Muscle of back (tissue), 11 donors: ENCODE data around the gene GPC1. TPM values are rescaled to one million over a fixed set of nuclear protein-coding genes. Genes with fewer than 3 reads are reported as not detected.
"Not testable (repeated sequence)": the region's sequence is repeated elsewhere in the genome, so short reads cannot be mapped to it uniquely, and the experiment has no call there.

Source experiments
- DNase-seq, 3 donors: peaks; one replicate each; pipeline versions ENCODE4 v3.0.0 to v3.0.0-alpha.2; 2013
- polyA plus RNA-seq, 10 donors: library from polyadenylated mRNA; unstranded; fragments of 120-200 nt; gene quantifications; one replicate each; pipeline ENCODE4 v1.2.1, GENCODE V29; 2013; ENCODE audit not compliant: insufficient read length in 10 of 10

The GPC1 gene
- polyA plus RNA-seq, 10 donors, result 62.2 to 112 (median 88.4) TPM

DNA sequence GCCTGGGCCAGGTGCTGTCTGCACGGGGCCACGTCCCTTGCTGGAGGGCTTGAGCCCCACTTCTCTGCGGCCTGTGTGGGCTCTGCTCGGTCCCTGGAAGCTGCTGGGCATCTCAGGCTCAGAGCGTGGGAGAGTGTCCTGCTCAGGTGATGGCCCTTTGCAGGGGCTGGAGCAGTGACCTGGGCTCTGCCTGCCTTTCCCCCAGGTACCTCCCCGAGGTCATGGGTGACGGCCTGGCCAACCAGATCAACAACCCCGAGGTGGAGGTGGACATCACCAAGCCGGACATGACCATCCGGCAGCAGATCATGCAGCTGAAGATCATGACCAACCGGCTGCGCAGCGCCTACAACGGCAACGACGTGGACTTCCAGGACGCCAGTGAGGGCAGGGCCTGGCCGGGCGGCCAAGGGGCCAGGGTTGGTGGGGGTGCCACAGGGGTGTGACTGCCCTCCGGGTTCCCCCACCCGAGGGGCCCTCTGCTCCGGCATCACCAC, 29.9 kb downstream of the GPC1 start:
- no peak for DNase-seq

DNA sequence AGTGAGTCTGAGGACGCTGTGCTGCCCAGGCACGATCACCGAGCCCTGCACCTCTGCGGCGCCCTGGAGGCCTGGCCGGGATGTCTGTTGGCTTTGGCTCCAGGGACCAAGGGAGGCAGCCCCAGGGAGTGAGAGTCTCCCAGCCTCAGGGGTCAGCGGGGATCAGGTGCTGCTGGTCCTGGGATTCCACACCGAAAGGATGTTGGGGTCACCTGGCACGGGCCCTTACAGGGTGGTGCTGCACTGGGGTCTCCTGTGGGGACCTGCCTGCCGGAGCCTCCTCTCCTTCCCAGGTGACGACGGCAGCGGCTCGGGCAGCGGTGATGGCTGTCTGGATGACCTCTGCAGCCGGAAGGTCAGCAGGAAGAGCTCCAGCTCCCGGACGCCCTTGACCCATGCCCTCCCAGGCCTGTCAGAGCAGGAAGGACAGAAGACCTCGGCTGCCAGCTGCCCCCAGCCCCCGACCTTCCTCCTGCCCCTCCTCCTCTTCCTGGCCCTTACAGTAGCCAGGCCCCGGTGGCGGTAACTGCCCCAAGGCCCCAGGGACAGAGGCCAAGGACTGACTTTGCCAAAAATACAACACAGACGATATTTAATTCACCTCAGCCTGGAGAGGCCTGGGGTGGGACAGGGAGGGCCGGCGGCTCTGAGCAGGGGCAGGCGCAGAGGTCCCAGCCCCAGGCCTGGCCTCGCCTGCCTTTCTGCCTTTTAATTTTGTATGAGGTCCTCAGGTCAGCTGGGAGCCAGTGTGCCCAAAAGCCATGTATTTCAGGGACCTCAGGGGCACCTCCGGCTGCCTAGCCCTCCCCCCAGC, 30.5 kb downstream of the GPC1 start:
- DNase-seq, result no peak

DNA sequence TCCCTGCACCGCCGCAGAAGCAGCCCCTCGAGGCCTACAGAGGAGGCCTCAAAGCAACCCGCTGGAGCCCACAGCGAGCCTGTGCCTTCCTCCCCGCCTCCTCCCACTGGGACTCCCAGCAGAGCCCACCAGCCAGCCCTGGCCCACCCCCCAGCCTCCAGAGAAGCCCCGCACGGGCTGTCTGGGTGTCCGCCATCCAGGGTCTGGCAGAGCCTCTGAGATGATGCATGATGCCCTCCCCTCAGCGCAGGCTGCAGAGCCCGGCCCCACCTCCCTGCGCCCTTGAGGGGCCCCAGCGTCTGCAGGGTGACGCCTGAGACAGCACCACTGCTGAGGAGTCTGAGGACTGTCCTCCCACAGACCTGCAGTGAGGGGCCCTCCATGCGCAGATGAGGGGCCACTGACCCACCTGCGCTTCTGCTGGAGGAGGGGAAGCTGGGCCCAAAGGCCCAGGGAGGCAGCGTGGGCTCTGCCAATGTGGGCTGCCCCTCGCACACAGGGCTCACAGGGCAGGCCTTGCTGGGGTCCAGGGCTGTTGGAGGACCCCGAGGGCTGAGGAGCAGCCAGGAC, 31.2 kb downstream of the GPC1 start:
- no peak for DNase-seq

DNA sequence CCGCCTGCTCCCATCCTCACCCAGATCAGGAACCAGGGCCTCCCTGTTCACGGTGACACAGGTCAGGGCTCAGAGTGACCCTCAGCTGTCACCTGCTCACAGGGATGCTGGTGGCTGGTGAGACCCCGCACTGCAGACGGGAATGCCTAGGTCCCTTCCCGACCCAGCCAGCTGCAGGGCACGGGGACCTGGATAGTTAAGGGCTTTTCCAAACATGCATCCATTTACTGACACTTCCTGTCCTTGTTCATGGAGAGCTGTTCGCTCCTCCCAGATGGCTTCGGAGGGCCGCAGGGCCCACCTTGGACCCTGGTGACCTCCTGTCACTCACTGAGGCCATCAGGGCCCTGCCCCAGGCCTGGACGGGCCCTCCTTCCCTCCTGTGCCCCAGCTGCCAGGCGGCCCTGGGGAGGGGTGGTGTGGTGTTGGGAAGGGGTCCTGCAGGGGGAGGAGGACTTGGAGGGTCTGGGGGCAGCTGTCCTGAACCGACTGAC, 31.7 kb downstream of the GPC1 start:
- DNase-seq, result no peak

DNA sequence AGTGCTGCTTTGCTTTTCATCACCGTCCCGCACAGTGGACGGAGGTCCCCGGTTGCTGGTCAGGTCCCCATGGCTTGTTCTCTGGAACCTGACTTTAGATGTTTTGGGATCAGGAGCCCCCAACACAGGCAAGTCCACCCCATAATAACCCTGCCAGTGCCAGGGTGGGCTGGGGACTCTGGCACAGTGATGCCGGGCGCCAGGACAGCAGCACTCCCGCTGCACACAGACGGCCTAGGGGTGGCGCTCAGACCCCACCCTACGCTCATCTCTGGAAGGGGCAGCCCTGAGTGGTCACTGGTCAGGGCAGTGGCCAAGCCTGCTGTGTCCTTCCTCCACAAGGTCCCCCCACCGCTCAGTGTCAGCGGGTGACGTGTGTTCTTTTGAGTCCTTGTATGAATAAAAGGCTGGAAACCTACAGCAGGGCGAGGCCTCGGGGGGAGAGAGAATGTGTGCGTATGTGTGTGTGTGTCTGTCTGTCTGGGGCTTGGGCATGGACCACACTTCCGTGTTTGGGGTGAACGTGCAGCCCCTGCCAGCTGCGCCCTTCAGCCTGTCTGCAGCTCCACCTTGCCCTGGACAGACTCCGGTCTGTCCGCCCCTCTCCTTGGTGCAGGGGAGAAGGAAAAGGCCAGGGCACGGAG, 32.3 kb downstream of the GPC1 start:
- DNase-seq, result no peak

DNA sequence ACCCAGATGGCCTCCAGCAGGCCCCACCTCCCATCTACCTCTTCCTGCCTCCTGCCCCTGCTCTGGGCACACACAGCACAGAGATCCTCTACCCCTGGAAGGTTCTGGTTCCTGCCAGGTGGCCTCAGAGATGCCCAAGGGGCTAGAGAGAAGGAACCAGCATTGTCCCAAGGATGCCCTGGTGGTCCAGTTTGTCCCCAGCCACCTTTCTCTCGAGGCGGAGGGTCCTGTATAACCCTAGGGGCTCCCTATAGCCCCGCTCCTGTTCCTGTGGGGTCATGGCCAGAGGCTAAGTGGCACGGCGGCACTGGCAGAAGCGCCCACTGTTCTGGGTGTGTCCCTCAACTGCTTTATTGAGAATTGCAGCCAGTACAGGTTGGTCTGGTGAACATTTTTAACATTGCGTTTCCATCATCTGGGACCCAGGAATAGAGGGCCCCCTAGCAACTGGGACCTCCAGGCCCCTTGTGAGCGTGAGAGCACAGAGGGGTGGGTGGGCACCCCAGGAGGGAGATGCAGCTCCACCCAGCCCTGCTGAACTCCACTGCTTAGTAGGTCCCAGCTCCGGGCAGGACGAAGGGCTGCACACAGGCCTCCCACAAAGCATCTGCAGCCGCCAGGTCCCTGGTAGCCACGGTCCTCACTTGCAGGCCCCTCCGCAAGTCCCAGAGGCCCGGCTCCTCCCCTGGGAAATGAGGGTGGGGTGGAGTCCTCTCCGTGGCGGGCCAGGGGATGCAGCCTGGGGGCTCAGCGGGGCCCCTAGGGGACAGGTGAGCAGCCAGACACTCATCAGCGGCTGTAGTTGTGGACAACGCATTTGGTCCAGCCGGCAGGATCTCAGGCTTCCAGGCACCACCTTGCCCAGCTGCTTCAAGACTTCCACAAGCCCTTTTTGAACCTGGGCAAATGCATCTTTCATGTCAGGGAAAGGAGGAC, 33.1 kb downstream of the GPC1 start:
- no peak for DNase-seq

DNA sequence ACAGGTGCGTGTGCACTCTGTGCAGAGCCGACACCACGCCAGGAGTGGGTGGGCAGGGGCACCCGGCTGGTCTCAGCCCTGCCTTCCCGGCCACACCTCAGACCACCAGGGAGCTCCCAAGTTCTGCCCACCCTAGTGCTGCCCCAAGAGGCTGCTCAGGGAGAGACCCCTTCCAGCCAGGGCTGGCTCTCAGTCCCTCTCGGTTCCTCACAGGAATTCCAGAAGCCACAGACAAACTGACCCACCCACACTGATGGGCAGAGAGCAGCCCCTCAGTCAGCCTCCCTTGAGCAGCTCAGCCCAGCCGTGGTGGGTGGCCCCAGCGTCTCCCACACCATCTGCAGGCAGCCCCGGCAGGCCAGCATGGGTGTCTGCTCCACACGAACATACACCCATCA, 33.8 kb downstream of the GPC1 start:
- DNase-seq, result no peak

DNA sequence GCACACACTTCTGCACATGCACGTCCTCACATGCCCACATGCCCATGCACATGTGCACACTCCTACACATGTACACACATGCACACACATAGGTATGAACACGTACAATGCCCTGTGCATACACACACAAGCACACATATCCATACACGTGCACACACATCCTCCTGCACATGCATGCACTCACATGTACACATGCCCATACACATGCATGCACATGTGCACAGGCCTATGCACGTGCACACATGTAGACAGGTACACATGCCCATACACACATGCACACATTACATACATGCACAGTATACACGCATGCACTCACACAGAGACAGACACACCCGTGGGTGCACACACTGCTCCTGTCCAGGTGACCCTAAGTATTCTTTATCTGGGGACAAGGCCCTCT, 34.3 kb downstream of the GPC1 start:
- no peak for DNase-seq

DNA sequence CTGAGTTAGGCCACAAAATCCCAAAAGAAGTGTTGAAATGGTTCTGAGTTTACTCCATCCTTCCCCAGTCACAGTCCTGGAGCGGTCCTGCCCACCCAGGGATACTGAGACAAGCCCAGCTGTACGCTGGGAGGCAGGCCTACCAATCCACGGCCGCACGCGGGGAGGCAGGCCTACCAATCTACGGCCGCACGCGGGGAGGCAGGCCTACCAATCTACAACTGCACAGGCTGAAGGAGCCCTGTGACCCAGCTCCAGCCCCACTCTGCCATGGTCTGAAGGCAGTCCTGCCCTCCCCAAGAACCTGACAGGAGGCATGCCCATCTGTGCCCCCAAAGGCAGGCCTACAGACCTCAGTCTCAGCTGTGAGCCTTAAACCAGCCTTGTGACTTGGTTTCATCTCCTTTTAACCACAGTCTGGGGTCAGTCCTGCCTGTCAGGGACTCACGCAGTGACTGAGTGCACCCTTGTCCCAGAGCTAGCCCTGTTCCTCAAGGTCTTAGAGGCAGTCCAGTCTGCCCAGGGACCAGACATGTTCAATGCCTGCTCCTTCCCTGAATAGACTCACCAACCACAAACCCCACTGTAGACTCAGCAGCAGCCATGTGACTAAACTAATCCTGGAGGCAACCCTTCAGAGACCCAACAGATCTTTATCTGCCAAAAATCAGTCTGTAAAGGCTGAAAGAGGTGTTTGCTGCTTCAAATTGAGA, 36.8 kb downstream of the GPC1 start:
- no peak for DNase-seq

DNA sequence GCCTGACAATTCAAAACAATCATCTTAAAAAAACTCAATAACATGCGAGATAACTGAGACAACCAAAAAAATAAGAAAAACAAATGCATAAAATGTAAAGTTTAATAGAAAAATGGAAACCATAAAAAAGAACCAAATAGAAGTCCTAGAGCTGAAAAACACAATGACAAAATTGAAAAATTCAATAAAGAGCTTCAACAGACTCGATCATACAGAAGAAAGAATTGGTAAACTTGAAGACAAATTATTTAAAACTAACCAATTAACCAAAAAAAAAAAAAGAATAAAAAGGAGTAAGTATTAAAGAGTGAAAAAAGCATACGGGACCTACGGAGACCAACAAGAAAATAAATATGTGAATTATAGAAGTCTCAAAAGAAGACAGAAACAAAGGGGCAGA, 37.7 kb downstream of the GPC1 start:
- no peak for DNase-seq

DNA sequence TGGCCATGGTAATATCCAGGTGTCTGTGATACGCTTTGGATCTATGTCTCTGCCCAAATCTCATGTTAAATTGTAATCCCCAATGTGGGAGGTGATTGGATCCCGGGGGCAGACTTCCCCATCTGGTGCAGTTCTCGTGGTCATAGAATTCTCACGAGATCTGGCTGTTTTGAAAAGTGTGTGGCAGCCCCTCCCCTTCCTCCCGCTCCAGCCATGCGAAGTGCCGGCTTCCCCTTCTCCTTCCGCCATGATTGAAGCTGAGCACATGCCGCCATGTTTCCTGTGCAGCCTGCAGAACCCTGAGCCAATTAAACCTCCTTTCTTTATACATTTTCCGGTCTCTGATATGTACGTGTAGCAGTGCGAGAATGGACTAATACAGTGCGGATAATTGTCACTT, 42.5 kb downstream of the GPC1 start:
- no peak for DNase-seq

DNA sequence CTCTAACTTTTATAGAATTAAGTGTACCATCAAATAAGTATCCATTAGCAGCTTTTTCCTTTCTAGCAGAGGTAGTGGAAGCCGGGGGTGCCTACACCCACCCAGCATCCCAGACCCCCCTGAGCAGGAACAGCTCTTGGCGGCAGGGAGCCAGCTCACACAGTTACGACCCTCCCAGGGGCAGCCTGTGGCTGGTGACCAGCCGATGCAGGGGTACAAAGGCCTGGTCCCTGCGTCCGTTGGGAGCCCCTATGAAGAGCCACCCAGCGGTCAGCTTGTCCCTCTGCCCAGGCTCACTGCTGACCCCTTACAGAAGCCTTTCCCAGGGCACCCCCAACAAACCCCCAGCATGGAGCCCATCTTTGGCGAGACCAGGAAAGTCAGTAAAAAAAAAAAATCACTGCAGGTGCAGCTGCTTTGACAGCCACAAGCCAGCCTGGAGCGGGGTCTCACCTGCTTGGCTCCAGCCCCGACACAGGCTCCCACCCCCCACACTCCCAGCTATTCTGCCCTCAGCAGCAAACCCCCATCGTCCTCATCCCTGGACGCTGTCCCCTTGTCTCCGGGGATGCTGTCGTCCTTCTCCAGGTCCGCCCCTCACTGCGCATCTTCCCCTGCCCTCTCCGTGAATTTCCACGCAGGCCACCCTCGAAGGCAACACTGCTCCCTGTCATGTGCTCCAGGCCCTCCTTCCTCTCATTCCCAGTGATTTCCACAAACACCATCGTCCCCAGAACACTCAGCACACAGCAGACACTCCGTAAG, 43.1 kb downstream of the GPC1 start:
- no peak for DNase-seq

DNA sequence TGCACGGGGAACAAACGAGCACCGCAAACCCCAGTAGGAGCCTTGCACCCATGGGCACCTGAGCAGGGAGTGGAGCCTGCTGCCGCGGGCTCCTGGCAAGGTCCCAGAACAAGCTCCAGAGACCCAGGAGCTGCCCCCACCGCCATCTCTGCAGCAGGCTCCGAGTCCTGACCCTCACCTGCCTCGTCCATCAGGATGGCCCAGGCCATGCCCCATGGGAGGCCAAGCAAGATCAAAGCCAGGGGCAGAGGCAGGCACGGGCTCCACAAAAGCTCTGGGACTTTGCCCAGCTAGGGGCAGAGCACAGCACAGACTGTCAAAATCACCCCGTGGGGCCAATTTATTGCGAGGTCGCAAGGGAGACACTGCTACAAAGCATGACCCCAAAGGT, 43.6 kb downstream of the GPC1 start:
- no peak for DNase-seq

DNA sequence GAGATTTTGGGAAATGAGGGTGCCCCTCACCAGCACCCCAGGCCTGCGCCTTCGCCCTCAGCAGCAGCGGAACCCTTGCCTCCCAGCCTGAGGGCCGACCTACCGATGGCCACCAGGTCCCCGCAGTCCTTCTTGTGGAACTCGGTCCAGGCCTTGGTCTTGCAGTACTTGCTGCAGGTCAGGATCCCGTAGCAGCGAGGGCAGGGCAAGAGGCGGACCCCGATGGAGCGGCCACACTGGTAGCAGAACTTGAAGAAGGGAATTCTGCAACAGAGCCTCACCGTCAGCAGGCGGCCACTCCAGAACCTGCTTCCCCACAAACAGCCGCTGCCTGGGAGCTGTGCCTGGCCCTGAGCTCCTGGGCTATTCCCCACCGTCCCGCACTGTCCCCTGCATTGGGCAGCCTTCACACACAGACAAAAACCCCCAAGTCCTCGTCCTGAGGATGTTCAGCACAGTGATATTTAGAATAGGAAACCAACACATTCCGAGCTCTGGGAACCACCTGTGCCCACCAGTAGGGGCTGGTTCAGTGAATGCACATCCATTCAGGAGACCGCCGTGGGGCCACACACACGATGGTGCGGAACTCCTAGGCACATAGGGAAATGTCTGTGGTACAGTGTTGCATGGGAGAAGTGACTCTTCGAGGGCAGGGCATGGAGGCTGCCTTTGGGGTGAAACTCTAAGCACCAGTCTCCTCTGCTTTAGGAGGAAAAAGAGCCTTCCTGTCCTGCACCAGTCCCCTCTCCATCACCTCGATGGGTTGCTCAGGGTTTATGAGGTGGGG, 45.6 kb downstream of the GPC1 start:
- no peak for DNase-seq

DNA sequence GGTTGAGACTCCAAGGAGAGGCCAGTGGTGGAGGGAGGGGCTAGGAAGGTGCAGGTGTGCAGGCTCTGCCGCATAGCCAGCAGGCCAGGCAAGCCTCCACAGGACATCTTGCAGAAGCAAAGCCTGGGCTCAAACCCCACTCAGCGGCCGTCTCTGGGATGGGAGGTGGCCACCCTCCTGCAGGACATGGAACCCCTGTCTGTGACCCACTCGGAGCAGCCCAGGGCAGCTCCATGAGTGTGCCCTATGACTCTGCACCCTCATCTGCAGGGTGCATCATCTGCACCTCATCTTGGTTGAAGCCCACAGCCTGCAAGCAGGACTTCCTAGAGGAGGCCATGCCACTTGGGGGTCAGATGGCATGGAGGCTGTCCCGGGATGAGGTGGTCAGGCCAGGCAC, 46.3 kb downstream of the GPC1 start:
- DNase-seq, result no peak

DNA sequence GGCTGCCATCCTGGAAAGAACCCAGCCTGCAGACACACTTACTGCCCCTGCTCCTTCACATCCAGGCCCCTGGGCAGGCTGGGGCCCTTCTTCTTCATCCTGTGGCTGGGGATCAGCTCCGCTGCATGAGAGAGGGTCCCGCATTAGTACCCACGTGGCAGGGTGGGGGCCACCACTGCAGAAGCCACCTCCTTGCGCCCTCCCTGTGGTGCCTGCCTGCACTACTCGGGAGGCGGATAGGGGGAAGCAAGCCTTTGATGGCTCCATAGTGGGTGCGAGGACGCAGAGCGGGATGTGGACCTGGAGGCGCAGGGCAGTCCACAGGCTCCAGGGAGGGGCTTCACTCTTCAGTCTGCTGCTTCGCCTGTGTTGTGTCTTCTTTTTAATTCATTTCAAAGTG, 46.7 kb downstream of the GPC1 start:
- no peak for DNase-seq

DNA sequence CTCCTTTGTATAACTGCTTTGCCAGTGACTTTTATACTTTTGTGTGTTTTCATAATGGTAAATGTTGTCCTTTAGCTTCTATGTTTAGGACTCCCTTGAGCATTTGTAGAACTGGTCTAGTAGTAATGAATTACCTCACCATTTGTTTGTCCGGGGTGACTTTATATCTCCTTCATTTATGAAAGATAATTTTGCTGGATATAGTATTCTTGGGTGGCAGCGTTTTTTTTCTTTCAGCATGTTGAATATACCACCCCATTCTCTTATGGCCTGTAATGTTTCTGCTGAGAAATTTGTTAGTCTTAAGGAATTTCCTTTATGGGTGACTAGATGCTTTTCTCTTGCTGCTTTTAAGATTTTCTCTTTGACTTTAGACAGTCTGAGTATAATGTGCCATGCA, 56.0 kb downstream of the GPC1 start:
- DNase-seq, result no peak

DNA sequence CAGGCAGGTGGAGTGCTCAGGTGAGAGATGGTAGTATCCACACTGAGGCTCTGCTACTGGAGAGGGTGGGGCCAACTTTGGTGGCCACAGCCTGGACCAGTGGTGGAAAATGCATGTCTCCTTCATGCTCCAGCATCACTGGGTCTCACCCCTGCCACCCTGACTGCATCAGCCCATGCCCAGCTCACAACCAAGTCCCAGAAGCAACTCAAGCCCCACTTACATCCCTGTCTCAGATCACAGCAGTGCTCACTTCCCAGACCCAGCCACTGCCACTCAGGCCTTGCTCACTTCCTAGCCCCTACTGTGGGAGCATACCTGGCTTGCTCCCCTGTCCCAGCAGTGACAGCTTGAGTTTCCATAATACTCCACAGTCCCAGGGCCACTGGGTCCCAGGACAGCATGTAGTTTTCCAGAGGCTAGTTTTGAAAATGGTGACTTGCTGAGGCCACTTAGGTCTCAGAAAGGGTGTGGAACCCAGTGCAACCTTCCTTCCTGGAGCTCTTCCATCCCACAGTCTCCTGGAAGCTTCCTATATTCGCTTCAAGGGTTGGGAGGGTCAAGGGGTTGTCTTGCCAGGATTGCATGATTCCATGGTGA, 58.8 kb downstream of the GPC1 start:
- no peak for DNase-seq

DNA sequence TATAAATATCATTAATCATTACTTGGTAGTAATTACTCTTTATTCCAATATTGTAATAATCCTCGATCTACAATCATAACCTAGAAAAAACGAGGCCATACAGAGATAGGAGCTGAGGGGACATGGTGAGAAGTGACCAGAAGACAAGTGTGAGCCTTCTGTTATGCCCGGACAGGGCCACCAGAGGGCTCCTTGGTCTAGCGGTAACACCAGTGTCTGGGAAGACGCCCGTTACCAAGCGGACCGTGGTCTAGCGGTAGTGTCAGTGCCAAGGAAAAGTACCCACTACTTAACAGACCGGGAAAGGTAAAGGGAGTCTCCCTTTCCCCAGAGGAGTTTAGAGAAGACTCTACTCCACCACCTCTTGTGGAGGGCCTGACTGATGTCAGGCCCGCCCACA, 59.5 kb downstream of the GPC1 start:
- not testable (repeated sequence) for DNase-seq
